Mesenchymal stem cell (in vitro differentiated cells and primary cell): ENCODE measurements around the gene PDE8A.
A peak's percentile ranks its signal among the peaks of the same experiment; 100 is the strongest.

Experiments
- DNase-seq: peaks from one replicate; pipeline ENCODE4 v3.0.0-alpha.2; 2013
- H2AFZ ChIP-seq: one replicate; pipeline ENCODE4 v1.6.1; 2013; ENCODE audit warnings: low read depth, mild to moderate bottlenecking, control low read depth, inconsistent platforms, low read length, moderate library complexity
- H2AK5ac ChIP-seq: 2 replicates; pipeline ENCODE4 v1.6.1; 2013; ENCODE audit warnings: low read length, moderate library complexity, mild to moderate bottlenecking, inconsistent platforms; ENCODE audit not compliant: severe bottlenecking
- H2BK120ac ChIP-seq: one replicate; pipeline ENCODE4 v1.6.1; 2013; ENCODE audit warnings: low read depth, mild to moderate bottlenecking, inconsistent platforms, low read length, moderate library complexity
- H2BK12ac ChIP-seq, 2 experiments: one replicate each; pipeline ENCODE4 v1.6.1; 2013; ENCODE audit warnings: inconsistent platforms in 2 of 2, low read length in 2 of 2, mild to moderate bottlenecking in 2 of 2, moderate library complexity in 2 of 2, control low read depth in 1 of 2
- H2BK15ac ChIP-seq: one replicate; pipeline ENCODE4 v1.6.1; 2013; ENCODE audit warnings: mild to moderate bottlenecking, low read depth, inconsistent platforms; ENCODE audit not compliant: poor library complexity, severe bottlenecking
- H2BK5ac ChIP-seq: 2 replicates; pipeline ENCODE4 v1.6.1; 2013; ENCODE audit warnings: low read depth, mild to moderate bottlenecking, low read length, control low read depth, inconsistent platforms; ENCODE audit not compliant: poor library complexity, severe bottlenecking
- H3K14ac ChIP-seq, 2 experiments: one replicate each; pipeline ENCODE4 v1.6.1; 2013; ENCODE audit warnings: inconsistent platforms in 2 of 2, low read length in 2 of 2, control low read depth in 1 of 2, mild to moderate bottlenecking in 1 of 2, moderate library complexity in 1 of 2
- H3K18ac ChIP-seq, 2 experiments: one replicate each; pipeline ENCODE4 v1.6.1; 2013; ENCODE audit warnings: inconsistent platforms in 2 of 2, low read length in 2 of 2, control low read depth in 1 of 2, low read depth in 1 of 2, mild to moderate bottlenecking in 1 of 2
- H3K23ac ChIP-seq, 2 experiments: one replicate each; pipeline ENCODE4 v1.6.1; 2013; ENCODE audit warnings: inconsistent platforms in 2 of 2, low read length in 2 of 2, mild to moderate bottlenecking in 2 of 2, moderate library complexity in 2 of 2, control low read depth in 1 of 2
- H3K27ac ChIP-seq: 2 replicates; pipeline ENCODE4 v1.5.1; 2013; ENCODE audit warnings: mild to moderate bottlenecking, moderate library complexity, low read length, control low read depth, inconsistent platforms; ENCODE audit not compliant: poor library complexity, severe bottlenecking
- H3K27me3 ChIP-seq, 2 experiments: 2 replicates each; pipeline versions ENCODE4 v1.6.1 to v1.7.0; 2013; ENCODE audit warnings: low read length in 2 of 2, mild to moderate bottlenecking in 2 of 2, moderate library complexity in 2 of 2, control low read depth in 1 of 2, inconsistent platforms in 1 of 2; ENCODE audit not compliant: control insufficient read depth in 1 of 2, insufficient read depth in 1 of 2
- H3K36me3 ChIP-seq, 2 experiments: 2 replicates each; pipeline versions ENCODE4 v1.6.1 to v1.7.0; 2013; ENCODE audit warnings: low read length in 2 of 2, control low read depth in 1 of 2, inconsistent platforms in 1 of 2, low read depth in 1 of 2, mild to moderate bottlenecking in 1 of 2; ENCODE audit not compliant: insufficient read depth in 2 of 2, control insufficient read depth in 1 of 2
- H3K4ac ChIP-seq, 2 experiments: one replicate each; pipeline ENCODE4 v1.6.1; 2013; ENCODE audit warnings: inconsistent platforms in 2 of 2, low read length in 2 of 2, mild to moderate bottlenecking in 2 of 2, moderate library complexity in 2 of 2, control low read depth in 1 of 2, low read depth in 1 of 2
- H3K4me1 ChIP-seq: 2 replicates; pipeline ENCODE4 v1.6.1; 2013; ENCODE audit warnings: low read depth, low read length, control low read depth; ENCODE audit not compliant: control insufficient read depth, insufficient read depth
- H3K4me2 ChIP-seq: 2 replicates; pipeline ENCODE4 v1.6.1; 2013; ENCODE audit warnings: low read length, mild to moderate bottlenecking, inconsistent platforms; ENCODE audit not compliant: poor library complexity, severe bottlenecking
- H3K4me3 ChIP-seq, 2 experiments: 2 replicates each; pipeline versions ENCODE4 v1.5.1 to v1.7.0; 2013; ENCODE audit warnings: low read length in 2 of 2, mild to moderate bottlenecking in 2 of 2, control low read depth in 1 of 2, low read depth in 1 of 2; ENCODE audit not compliant: insufficient read depth in 1 of 2
- H3K79me1 ChIP-seq: replicated peaks from 2 replicates; pipeline ENCODE4 v1.6.1; 2013; ENCODE audit warnings: mild to moderate bottlenecking, control low read depth, low read length, inconsistent platforms; ENCODE audit not compliant: poor library complexity, severe bottlenecking
- H3K9ac ChIP-seq: 2 replicates; pipeline ENCODE4 v1.7.0; 2013; ENCODE audit warnings: mild to moderate bottlenecking, low read length, moderate library complexity
- H3K9me3 ChIP-seq: 2 replicates; pipeline ENCODE4 v1.7.0; 2013; ENCODE audit warnings: mild to moderate bottlenecking, low read length; ENCODE audit not compliant: control insufficient read depth
- H4K8ac ChIP-seq: one replicate; pipeline ENCODE4 v1.6.1; 2013; ENCODE audit warnings: inconsistent platforms, mild to moderate bottlenecking, low read length, moderate library complexity
- H4K91ac ChIP-seq: one replicate; pipeline ENCODE4 v1.6.1; 2013; ENCODE audit warnings: mild to moderate bottlenecking, low read length, inconsistent platforms
- WGBS: methylation state at CpG from one replicate; pipeline ENCODE4 v1.1.7; 2013; ENCODE audit warnings: mixed read lengths; 5-methylcytosine and 5-hydroxymethylcytosine counted together

Gene PDE8A

DNA sequence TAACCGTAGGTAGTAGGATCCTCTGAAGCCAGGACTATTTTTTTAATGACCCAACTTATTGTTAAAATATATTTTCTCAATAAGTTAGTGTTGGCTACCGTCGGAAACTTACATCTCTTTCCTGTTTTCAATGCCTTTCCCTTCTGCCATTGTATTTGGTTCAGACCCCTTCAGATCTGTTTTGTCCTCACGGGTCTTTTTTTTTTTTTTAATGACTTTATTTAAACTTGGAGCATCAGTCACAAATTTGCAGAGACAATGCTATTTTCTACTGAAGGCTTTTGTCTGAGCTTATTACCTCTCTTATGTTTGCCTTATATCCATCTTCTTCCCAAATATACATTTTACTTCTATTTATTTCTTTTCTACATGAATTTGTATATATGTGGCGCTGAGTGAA, 47.6 kb downstream of the PDE8A start:
- Histone ChIP-seq H3K4me1 (peaks cover 15% of the 10 kb centered on the region), H3K27me3 (no peaks in the 10 kb centered on the region), H3K23ac (no peak overlapping the region), H2AK5ac (no peak overlapping the region), H3K36me3 (no peaks in the 10 kb centered on the region), H3K18ac (no peak overlapping the region), H3K4ac (no peak overlapping the region), H3K4me3 (no peak overlapping the region), H3K79me1 (peaks cover 15% of the 10 kb centered on the region), H4K91ac (no peak overlapping the region), H2BK12ac (no peak overlapping the region), H3K27ac (no peak overlapping the region), H3K9me3 (no peaks in the 10 kb centered on the region), H2AFZ (no peak overlapping the region), H3K4me2 (no peak overlapping the region), H3K9ac (no peak overlapping the region), H2BK5ac (no peak overlapping the region), H4K8ac (no peak overlapping the region), H3K14ac (no peak overlapping the region), H2BK15ac (no peak overlapping the region), H2BK120ac (no peak overlapping the region)
- WGBS = 83% methylated on average over 2 of the region's 5 CpGs
- DNase-seq = no peak

- 13% methylated on average over 1 of the region's 1 CpG for WGBS
- peak overlapping the region; percentile 92 for H2BK5ac ChIP-seq
- H2BK120ac ChIP-seq = no peak overlapping the region
- H3K9me3 ChIP-seq = no peaks in the 10 kb centered on the region
- H3K4ac ChIP-seq = no peak overlapping the region
- no peak overlapping the region for H2BK15ac ChIP-seq
- no peaks in the 10 kb centered on the region for H3K27me3 ChIP-seq
- H3K9ac ChIP-seq = no peak overlapping the region
- peaks cover 13% of the 10 kb centered on the region for H3K4me1 ChIP-seq
- no peaks in the 10 kb centered on the region for H3K36me3 ChIP-seq
- no peak overlapping the region for H2AK5ac ChIP-seq
- DNase-seq = peak; percentile 73
- no peak overlapping the region for H3K14ac ChIP-seq
- no peak overlapping the region for H3K23ac ChIP-seq
- peaks cover 15% of the 10 kb centered on the region for H3K79me1 ChIP-seq
- H3K27ac ChIP-seq = peak overlapping the region; percentile 96
- H4K8ac ChIP-seq = no peak overlapping the region
- H3K18ac ChIP-seq = peak overlapping the region in 1 of 2 experiments; percentile 19
- H3K4me2 ChIP-seq = peak overlapping the region; percentile 79
- H3K4me3 ChIP-seq = no peak overlapping the region
- H2BK12ac ChIP-seq = no peak overlapping the region
- H2AFZ ChIP-seq = no peak overlapping the region
- no peak overlapping the region for H4K91ac ChIP-seq
Observed at GRCh38 chr15:85030301-85030929, 48.8 kb downstream of the PDE8A start.

- no peak overlapping the region for H3K4me2 ChIP-seq
- H3K14ac ChIP-seq = peak overlapping the region in 1 of 2 experiments; percentile 78
- H4K91ac ChIP-seq = peak overlapping the region; percentile 66
- H2BK15ac ChIP-seq = peak overlapping the region; percentile 60
- H2AFZ ChIP-seq = no peak overlapping the region
- H4K8ac ChIP-seq = peak overlapping the region; percentile 24
- H2AK5ac ChIP-seq = peak overlapping the region; percentile 97
- H3K4me3 ChIP-seq = no peak overlapping the region
- 85% methylated on average over 6 of the region's 6 CpGs for WGBS
- H3K18ac ChIP-seq = peak overlapping the region; percentile 41 to 46
- H2BK5ac ChIP-seq = no peak overlapping the region
- H3K36me3 ChIP-seq = no peaks in the 10 kb centered on the region
- H3K9ac ChIP-seq = no peak overlapping the region
- H3K4me1 ChIP-seq = peaks cover 7% of the 10 kb centered on the region
- peak; percentile 14 for DNase-seq
- H3K4ac ChIP-seq = no peak overlapping the region
- H2BK12ac ChIP-seq = peak overlapping the region; percentile 38 to 94
- no peaks in the 10 kb centered on the region for H3K9me3 ChIP-seq
- H3K27ac ChIP-seq = peak overlapping the region; percentile 57
- no peak overlapping the region for H2BK120ac ChIP-seq
- H3K27me3 ChIP-seq = no peaks in the 10 kb centered on the region
- no peak overlapping the region for H3K23ac ChIP-seq
- H3K79me1 ChIP-seq = peaks cover 13% of the 10 kb centered on the region
Observed at GRCh38 chr15:85031086-85031943, 49.7 kb downstream of the PDE8A start.

DNA sequence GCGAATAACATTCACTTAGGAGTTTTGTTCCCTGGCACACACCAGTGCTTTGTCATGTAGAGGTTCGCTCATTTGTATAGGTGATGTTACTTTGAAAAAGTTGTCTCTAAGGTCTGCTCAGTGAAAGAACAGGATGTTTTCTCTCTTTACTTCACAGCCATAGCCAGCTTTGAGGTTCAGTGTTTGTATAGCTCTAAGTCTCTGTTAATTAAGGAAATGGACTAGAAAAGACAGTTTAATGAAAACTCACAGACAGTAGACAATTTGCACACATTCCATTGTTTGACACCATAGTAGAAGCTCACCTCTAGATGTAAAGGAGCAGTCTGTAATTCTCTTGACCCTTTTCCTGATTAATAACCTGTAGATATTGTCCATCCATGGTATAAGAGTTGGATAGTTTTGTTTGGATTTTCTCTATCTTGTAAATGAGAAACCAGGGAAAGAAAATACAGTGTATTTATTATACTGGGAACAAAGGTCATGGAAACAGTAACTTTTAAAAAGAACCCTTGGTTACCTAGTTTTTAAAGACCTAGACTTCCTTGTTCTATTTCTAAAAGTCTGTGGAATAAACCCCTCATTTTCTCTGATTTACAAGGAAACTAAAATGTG, 50.4 kb downstream of the PDE8A start:
- H2AK5ac ChIP-seq = peak overlapping the region; percentile 60
- H3K36me3 ChIP-seq = no peaks in the 10 kb centered on the region
- H3K4me1 ChIP-seq = peaks cover 7% of the 10 kb centered on the region
- H3K4ac ChIP-seq = no peak overlapping the region
- DNase-seq = no peak
- H4K8ac ChIP-seq = peak overlapping the region; percentile 24
- H3K27me3 ChIP-seq = no peaks in the 10 kb centered on the region
- H3K18ac ChIP-seq = peak overlapping the region in 1 of 2 experiments; percentile 41
- no peaks in the 10 kb centered on the region for H3K9me3 ChIP-seq
- no peak overlapping the region for H3K14ac ChIP-seq
- H3K27ac ChIP-seq = no peak overlapping the region
- H3K23ac ChIP-seq = no peak overlapping the region
- H2AFZ ChIP-seq = no peak overlapping the region
- H2BK12ac ChIP-seq = peak overlapping the region in 1 of 2 experiments; percentile 26
- H3K79me1 ChIP-seq = peaks cover 16% of the 10 kb centered on the region
- peak overlapping the region; percentile 66 for H4K91ac ChIP-seq
- H2BK5ac ChIP-seq = no peak overlapping the region
- no peak overlapping the region for H2BK15ac ChIP-seq
- WGBS = 83% methylated on average over 2 of the region's 2 CpGs
- no peak overlapping the region for H3K4me2 ChIP-seq
- no peak overlapping the region for H2BK120ac ChIP-seq
- no peak overlapping the region for H3K4me3 ChIP-seq
- H3K9ac ChIP-seq = no peak overlapping the region
